NCI-H2227 (cell line): ENCODE measurements around the gene COX7A2.

ENCODE experiments used
- DNase-seq: peaks from one replicate; lab custom pipeline; 2025; ENCODE audit not compliant: unreplicated experiment; lab: John Stamatoyannopoulos, UW

COX7A2 gene

DNA sequence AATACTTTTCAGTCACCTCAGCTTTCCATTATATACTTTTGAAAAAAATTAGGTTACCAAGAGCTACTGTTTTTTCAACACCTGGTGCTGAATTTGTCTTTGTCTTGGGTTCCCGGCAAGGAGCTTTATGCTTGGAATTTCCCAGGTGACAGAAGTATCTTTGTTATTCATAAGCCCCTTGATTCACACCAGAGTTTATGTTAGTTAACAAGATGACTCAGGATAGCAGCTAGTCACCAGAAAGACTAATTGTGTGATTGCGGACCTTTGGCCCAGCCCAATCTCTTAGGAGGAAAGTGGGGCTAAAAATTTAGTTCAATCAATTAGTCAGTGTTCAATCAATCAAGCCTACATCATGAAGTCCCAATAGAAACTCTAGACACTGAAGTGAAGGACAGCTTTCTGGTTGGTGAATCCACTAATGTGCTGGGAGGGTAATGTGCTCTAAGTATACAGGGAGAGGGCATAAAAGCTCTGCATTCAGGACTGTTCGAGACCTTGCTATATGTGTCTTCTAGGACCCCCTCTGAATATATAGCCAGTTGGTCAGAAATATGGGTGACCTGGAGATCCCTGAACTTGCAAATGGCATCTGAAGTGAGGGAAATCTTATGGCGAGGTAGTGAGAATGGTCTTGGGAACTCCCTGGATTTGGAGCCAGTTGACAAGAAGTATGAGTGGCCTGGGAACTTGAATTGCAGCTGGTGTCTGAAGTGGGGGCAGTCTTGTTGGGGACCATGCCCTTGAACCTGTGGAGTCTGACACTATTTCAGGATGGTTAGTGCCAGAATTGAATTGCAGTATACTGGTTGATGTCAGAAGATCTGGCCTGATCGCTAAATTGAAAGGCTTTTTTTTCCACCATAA lies 24.8 kb upstream of the COX7A2 start:
- no peak for DNase-seq

DNA sequence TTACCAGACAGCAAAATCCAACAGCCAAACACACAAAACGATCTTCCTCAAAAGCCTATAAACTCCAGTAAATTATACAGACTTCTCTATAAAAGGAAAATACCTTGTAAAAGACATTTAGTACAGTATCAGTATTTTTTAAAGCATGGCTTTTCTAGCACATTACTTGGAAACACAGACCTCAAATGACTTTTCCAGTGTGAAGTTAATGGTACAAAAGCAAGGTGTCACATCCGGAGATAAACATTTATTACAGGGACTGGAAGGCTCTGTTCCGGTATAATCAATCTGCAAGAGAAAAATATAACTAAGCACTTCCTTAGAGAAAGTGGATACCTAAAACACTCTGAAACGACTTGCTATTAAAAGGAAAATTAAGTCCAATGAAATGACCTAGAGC lies 23.9 kb upstream of the COX7A2 start:
- no peak for DNase-seq

DNA sequence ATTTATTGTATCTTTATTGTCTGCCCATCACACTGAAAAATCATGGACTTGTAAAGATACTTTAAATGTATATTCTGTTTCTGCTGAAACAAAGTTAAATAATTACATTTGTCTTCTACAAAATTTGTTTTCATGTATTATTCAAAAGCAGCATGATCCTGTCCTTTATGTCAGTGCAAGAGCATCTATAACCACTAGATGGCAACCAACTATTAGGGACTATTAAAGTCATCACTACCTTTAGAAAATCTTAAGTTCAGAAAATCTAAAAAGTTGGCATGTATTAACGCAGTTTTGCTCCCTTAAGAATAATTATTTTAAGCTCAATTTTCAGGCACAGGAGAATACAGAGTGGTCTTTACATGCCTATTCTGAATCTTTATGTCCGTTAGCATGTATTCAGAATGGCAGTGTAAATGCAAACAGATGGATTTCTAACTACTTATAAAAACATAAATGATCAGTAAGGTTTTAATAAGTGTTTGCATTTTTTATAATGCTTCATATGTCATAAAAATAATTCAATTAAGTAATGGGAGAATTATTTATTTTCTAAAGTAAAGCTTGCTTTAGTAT lies 23.2 kb upstream of the COX7A2 start:
- DNase-seq, result peak; percentile 36

DNA sequence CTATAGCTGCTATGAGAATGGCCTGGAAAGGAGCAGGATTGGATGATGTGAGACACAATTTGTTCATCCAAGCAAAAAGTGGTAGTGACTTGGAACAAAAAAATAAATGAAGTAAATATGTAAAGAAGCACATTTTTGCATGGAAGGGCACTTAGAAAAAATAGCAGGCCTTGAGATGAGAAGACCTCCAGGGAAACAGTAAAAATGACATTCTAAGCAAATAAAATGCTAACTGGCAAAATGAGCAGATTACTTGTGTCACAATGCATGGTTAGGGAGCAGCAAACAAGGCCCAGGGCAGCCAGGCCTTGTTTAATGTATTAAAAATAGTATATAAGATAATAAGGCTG lies 19.8 kb upstream of the COX7A2 start:
- no peak for DNase-seq

DNA sequence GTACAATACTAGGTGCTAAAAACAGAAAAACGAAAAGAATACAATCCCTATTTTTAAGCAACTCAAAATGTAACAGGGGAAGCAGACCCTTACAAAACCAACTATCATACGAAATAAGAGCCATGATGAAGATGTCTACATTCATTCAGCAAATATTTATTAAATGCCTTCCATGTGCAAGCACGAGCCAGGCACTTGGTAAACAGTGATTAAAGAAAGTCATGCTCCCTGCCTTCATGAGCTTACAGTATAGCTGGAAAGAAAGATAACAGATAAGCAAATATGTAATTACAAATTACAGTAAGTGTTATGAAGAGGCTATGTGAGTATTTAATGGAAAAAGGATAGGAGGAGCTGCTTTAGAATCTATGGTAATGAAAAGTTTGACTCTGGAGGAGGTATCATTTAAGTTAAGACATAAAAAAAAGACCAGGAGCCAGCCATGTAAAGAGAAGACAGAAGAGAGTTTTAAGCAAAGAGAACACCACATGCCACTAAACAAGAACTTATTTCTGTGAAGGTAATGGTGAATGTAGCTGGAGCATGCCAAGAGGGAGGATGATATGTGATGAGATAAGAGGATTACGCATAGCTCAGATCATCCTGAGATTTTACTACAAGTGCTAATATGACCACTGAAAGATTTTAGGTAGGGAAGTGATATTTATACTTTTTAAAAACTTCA lies 19.3 kb upstream of the COX7A2 start:
- DNase-seq, result no peak

DNA sequence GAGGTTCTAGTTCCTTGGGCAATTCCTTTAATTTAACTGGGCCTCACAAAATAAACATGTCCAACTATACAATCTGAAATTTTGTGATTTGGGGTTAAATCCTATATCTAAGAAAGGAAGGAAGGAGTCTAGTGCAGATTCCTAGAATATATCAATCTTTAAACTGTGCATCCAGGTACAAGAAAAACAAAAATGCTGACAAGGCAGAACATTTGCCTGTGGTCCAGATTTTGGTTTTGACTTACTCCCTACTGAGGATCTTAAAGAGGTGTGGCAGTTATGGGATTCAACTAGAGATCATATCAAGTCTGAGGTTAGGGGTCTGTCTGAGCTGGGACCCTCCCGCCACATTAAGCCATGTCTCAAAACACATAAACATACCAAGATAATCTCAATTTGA lies 17.7 kb upstream of the COX7A2 start:
- no peak for DNase-seq

DNA sequence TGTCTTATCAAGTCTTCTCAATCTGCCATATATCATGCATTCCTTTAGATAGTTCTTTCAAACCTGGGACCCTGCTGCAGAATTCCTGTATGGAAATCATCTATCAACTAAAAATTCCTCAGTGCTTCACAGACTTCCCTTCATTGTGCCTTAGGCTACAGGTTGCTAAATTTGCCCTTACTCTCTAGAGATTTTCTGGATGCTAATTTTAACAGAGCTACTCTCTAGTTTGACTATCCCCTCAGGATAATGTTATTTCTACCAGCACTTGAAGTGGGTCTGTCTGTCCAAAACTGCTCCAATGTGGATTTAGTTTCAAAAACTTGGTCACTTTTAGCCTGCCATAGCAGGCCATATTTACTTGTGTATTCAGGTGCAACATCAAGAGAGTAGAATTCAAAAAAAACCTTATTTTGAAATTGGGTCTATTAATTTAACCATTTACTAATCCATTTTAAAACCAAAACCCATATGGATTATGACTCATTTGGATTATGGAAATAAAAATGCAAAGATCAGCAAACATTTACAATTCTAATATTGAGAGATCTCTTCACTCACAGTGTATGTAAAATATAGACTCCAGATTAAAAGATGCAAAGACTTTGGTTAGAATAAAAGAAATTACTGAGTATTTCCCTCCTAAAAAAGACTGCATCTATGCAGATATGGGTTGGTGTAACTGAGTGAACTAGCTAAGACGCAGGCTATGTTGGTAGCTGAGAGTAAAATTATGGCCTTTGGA lies 13.9 kb upstream of the COX7A2 start:
- no peak for DNase-seq

DNA sequence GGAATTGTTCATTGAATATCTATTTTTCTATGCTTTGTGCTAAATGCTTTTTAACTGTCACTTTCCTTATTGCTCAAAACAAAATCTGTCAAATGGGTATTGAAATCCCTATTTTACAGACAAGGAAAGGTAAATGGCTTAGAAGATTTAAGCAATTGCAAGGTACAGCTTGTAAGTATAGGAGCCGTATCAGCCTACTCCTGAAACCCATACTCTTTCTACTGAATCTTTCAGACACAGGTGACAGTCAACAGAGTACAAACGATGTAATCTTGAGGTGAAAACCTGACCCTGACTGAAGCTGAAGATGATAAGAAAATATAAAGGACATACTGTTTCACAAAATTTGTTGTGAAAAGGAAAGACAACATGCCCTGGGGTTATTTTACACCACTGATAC lies 7.0 kb upstream of the COX7A2 start:
- DNase-seq, result no peak

DNA sequence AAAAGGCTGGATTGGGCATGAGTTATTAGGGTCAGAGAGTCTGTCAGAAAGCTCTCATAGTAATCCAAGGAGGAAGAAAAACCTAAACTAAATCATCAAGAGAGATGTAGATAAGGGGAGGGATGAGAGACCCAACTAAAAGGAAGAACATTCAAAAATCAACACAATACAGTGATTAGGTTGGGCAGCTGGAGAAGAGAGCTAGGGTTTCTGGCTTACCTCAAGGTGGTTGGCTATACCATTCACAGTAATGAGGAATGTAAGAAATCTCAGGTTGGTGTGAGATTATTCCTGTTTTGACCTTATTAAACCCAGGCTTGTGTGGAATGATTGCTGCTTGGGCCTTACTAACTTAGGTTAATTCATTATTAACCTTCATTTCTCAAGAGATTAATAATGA lies 6.2 kb upstream of the COX7A2 start:
- no peak for DNase-seq

DNA sequence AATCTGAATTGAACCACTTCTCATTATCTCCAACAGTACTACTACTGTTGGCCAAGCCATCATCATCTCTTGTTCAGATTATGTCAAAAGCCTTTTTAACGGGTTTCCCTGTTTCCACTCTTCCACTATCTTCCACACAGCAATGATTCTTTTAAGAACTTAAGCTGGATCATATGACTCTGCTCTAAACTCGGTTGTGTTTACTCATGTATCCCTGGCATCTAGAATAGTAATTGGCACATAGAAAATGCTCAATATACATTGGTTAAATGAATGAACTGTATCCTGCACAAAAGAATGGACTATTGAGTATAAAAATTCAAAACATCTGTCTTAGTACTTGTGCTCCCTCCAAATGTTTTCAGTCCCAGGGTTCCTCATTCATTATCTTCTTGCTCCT lies 2.8 kb upstream of the COX7A2 start:
- DNase-seq, result no peak

DNA sequence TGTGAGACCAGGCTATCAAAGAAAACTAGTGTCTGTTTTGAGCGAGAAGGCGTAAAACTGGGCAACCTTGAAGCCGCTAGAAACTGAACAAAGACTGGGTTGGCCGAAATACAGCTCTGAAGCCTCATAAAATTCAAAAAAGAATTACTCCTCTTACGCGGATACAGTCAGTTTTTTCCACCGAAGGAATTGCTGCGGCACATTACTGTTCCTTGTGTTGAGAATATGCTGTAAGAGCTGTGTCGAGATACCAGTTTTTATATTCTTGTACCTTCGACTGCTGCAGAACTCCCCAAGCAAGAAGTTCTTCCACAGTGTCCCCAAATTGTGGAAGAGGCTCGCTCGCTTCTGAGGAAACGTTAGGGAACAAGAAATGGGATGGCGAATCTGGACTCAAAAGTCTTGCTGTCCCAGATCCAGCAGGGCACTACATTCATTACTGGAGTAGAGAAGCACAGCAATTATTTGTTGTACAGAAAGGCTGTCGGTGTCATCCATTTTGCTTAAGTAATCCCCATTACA lies 523 bp upstream of the COX7A2 start:
- DNase-seq, result peak; percentile 26

DNA sequence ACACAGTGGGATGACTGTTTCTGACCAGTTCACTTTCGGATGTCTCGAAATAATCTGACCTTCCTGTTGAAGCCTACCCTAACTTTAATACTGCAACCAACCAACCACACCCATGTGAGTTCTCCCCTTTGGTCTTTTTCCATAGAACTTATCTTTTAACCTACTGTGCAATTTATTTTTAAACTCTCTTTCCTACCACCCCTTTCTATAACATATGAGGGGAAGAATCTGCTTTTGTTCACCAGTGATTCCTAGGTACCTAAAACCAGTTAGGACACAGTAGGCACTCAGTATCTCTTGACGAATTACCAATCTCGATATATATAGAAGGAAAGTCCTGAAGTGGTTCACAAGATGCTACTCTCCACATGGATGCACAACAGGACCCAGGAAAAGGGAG lies 7.0 kb downstream of the COX7A2 start:
- DNase-seq, result no peak

DNA sequence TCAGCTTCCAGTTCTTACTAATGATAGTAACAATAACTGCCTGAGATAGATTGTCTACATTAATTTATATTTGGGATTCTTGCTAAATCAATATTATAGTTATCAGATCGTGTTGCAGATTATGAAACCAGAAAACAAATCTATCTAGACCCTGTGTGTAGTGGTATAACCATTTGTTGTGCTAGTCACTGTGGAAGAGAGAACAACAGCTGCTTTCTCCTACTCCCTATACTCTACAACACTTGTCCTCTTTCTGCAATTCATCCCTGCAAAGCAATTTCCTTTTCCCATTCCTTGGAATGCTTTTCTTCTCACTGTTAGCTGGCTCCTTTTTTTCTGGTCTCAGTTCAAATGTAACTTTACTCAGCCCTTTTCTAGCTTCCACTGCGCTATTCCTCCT lies 8.3 kb downstream of the COX7A2 start:
- no peak for DNase-seq

DNA sequence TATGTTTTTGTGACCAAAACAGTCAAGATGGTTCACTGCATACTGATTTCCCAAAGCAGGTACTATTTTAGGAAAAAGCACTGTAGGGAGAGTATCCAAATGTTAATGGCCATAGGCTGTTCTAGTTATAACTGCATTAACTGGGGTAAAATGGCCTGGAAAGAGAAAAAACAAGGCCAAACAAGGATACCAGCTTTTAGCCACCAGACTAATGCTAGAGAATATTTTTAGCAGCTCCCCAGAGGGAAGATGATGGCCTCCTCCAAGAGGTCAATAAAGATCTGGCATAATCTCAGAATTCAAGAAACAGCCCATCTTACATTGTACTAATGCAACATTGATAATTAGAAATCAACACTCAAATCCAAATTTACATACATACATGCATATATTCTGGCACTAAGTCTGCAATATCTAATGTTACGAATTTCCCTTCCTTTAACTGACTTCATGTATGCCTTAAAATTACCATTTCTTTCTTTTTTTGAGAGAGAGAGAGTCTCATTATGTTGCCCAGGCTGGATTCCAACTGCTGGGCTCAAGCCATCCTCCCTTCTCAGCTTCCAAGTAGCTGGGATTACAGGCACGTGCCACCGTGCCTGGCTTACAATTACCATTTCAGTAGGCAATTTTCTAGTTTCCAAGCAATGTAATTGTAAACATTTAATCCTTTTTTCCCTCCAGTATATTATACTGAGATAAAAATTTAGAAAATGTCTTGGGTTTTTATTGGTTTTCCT lies 9.3 kb downstream of the COX7A2 start:
- no peak for DNase-seq

DNA sequence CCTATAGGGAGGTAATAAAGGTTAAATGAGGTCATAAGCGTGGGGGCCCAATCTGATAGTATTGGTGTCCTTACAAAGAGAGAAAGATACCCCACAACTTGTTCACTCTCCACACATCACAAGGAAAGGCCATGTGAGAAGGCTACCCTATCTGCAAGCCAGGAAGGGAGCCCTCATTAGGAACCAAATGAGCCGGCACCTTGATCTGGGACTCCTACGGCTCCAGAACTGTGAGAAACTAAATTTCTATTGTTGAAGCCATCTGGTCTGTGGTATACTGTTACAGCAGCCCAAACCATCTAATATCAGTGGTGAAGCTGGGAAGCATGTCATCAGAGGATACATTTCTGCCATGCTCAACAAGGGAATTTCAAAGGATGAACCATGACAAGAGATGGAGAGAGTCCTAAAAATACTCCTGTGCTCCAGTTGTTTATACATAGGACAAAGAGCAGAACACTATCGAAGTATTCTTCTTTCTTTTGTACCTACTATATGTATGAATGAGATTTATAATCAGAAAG lies 10.4 kb downstream of the COX7A2 start:
- no peak for DNase-seq

DNA sequence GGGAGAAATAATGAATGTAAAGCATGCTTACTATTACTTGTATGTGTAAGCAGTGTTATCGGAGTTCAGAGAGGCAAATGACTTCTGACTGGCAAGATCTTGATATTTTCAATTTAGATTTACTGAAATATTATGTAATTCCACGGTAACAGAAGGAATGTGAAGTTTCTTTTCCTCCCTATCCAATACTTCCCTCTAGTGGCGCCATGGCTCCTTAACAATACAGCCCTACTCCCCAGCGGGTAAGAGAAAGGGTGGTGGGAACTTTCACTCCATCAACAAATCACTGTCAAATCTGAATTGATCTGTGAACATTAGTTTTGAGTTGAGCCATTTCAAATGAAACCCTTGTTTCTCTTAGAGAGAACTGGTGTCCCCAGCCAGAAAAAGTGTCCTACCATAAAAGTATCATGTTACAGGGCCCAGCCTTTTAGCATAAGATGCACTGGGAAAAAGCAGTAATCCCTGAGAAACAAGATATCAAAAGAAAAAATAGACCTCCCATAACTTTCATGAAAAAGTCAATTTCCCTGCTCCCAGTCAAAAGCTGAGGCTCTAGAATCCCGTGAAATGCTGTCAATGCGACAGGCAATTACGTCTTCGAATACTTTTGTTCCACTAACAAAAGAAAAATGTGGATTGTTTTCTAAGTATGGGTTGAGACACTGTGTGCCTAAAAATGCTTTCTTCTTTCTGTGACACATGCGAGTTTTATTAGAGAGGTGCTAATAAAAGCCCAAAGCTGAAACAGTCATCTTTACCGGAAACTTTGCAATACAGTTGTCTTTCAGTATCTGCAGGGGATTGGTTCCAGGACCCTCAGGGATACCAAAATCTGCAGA lies 12.9 kb downstream of the COX7A2 start:
- peak; percentile 34 for DNase-seq

DNA sequence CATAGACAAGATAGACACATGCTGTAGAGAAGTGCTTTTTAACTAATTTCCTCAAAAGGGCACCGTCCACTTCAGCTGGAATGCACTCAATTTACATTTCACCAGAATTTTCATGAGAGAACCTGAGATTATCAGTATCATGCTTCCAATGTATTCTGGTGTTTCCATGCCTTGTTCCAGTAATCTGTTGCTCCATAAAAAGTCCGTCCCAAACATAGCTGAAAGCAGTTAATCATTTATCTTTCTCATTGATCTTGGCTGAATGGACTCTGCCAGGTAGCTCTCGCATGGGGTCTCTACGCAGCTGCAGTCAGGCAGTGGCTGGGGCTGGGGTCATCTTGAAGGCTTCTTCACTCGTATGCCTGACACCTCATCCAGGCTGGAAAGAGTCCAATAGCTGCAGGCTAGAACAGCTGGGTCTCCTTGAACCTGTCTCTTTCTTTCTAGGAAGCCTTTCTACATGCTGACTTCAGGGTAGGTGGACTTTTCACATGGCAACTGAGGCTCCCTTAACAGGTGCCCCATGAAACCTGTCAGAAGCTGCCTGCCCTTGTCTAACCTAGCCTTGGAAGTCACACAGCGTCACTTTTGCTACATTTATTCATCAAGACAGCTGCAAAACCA lies 19.2 kb downstream of the COX7A2 start:
- no peak for DNase-seq

DNA sequence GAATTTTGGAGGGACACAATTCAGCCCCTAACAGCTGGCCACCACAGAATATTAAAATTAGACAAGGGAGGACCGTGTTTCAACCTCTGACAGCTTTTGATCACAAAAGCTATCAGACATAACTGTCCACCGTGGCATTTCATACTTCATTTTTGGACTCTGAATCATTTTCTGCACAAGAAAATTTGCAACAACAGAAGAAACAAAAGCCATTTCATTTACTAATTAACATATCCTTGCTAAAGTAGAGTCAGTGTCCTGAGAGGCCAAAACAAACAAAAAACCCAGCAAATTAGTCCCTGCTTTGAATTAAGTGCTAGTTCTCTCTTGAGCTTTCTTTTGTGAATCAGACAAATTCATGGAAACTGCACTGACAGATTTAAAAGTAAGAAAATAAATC lies 20.2 kb downstream of the COX7A2 start:
- no peak for DNase-seq

DNA sequence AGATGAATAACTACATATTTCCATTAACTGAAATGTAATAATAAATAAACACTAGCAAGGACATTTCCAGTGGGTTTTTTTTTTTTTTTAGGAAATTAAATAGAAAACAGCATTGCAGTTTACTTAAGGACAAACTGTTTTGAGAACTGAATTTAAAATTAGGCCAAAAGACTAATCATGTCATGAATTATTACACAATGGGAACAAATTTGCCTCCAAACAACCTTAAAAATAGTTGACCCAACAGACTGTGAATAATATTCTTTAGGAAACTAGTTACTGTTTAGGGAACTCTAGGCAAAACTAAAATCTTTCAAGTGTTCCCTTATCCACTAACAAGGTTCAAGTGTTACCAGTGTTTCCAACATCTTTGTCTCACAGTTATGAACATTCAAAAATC lies 21.3 kb downstream of the COX7A2 start:
- DNase-seq, result no peak
